Naive B cell (primary cell): ENCODE measurements around the gene EML4. TPM values are rescaled to one million over a fixed set of nuclear protein-coding genes. Genes with fewer than 3 reads are reported as not detected.

Source experiments
- ATAC-seq, 2 donors: fragments of 150-1000 bp; cut with Tn5 transposase; 2 replicates each; pipeline ENCODE4 v1.10.0; 2021; ENCODE audit warnings: low read depth in 2 of 2, mild to moderate bottlenecking in 2 of 2, moderate library complexity in 2 of 2
- DNase-seq: peaks from one replicate; pipeline ENCODE4 v3.0.0; 2022
- H3K27ac Mint-ChIP-seq, 6 donors: one replicate each; pipeline ENCODE4 v1.8.0; 2020 to 2022; ENCODE audit warnings: mild to moderate bottlenecking in 6 of 6, mixed read lengths in 6 of 6, moderate library complexity in 5 of 6, inconsistent platforms in 2 of 6
- H3K27me3 Mint-ChIP-seq, 3 donors: one replicate each; pipeline ENCODE4 v1.8.0; 2021 to 2022; ENCODE audit warnings: mixed read lengths in 3 of 3, mild to moderate bottlenecking in 1 of 3
- H3K36me3 Mint-ChIP-seq, 2 donors: one replicate each; pipeline ENCODE4 v1.8.0; 2020 to 2022; ENCODE audit warnings: mixed read lengths in 2 of 2, inconsistent platforms in 1 of 2, mild to moderate bottlenecking in 1 of 2
- H3K4me1 Mint-ChIP-seq, 3 donors: one replicate each; pipeline ENCODE4 v1.8.0; 2020 to 2022; ENCODE audit warnings: mixed read lengths in 3 of 3, inconsistent platforms in 1 of 3, mild to moderate bottlenecking in 1 of 3, moderate library complexity in 1 of 3
- H3K4me3 Mint-ChIP-seq, 8 donors: one replicate each; pipeline ENCODE4 v1.8.0; 2020 to 2022; ENCODE audit warnings: mild to moderate bottlenecking in 8 of 8, mixed read lengths in 8 of 8, moderate library complexity in 8 of 8, inconsistent platforms in 2 of 8
- H3K9me3 Mint-ChIP-seq, 7 donors: one replicate each; pipeline ENCODE4 v1.8.0; 2020 to 2022; ENCODE audit warnings: mixed read lengths in 7 of 7, mild to moderate bottlenecking in 5 of 7, inconsistent platforms in 2 of 7, moderate library complexity in 1 of 7
- polyA plus RNA-seq, 6 donors: library from polyadenylated mRNA; unstranded; fragments of 300-500 nt; fragmentation: Illumina TruSeq; gene quantifications; one replicate each; pipeline ENCODE4 v1.2.3, GENCODE V29; 2021; ENCODE audit warnings: low read depth in 6 of 6

The EML4 gene
- polyA plus RNA-seq, 6 donors from 2014 or later: 33.3 to 77.6 (median 62.5) TPM

DNA sequence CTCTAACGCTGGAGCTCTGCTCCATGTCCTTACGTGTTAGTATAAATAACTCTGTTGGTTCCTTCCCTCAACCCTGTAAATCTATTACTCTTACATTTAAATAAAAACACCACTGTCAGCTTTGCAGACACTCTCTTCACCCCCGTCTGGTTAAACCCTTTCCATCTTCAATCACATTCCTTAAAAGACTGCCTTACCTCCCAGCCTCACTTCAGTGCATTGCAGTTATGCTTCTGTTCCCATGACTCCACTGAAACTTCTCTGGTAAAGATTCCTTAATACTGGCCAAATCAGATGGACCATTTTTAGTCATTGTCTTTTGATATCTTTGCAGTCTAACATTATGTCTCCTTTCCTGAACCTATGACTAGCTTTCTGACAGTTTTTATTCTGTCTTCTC is 61.7 kb downstream of the EML4 start:
- ATAC-seq: no peak
- H3K4me1 Mint-ChIP-seq: peaks cover 39 to 56% (median 49%) of the 10 kb centered on the region in 3 donors
- no peak overlapping the region for H3K4me3 Mint-ChIP-seq
- DNase-seq: no peak
- peaks cover 0 to 7% of the 10 kb centered on the region in 2 donors for H3K36me3 Mint-ChIP-seq
- peak overlapping the region in 3 of 6 donors; percentile 4 to 39 (median 32) for H3K27ac Mint-ChIP-seq
- H3K27me3 Mint-ChIP-seq: no peaks in the 10 kb centered on the region
- H3K9me3 Mint-ChIP-seq: no peaks in the 10 kb centered on the region

- H3K36me3 Mint-ChIP-seq: peaks cover 0 to 7% of the 10 kb centered on the region in 2 donors
- no peak overlapping the region for H3K4me3 Mint-ChIP-seq
- no peak for ATAC-seq
- H3K9me3 Mint-ChIP-seq: no peaks in the 10 kb centered on the region
- no peaks in the 10 kb centered on the region for H3K27me3 Mint-ChIP-seq
- H3K4me1 Mint-ChIP-seq: peaks cover 36 to 56% (median 54%) of the 10 kb centered on the region in 3 donors
- no peak for DNase-seq
- H3K27ac Mint-ChIP-seq: no peak overlapping the region
Observed at GRCh38 chr2:42232024-42232423, 62.9 kb downstream of the EML4 start.

DNA sequence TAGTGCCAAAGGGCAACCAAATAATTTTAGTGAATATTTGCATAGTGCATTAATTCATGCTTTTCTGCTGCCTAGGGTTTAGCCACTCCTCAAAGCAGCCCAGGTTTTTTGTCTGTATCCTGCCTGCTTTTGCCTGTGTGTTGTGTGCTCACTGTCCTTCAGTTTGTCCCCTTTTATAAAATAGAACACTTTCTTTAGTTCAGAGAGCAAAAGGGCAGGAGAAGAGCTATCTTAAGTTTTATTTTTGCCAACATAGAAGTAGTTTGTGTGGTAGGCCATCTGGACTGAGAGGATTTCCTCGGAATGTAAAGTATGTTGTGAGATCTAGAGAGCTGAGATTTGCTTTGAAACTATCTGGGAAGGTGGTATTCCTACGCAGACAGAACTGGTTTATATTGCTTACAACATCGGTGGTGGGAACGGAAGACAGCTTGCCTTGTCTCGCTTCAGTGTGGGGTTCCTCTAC is 64.9 kb downstream of the EML4 start:
- DNase-seq: no peak
- Mint-ChIP-seq H3K4me3 (no peak overlapping the region), H3K4me1 (peaks cover 37 to 64% (median 57%) of the 10 kb centered on the region in 3 donors), H3K9me3 (no peaks in the 10 kb centered on the region), H3K27me3 (no peaks in the 10 kb centered on the region), H3K27ac (peak overlapping the region in 2 of 6 donors; percentile 5 to 32), H3K36me3 (peaks cover 0 to 7% of the 10 kb centered on the region in 2 donors)
- ATAC-seq: no peak

- H3K27me3 Mint-ChIP-seq: no peaks in the 10 kb centered on the region
- peaks cover 0 to 4% of the 10 kb centered on the region in 2 donors for H3K36me3 Mint-ChIP-seq
- H3K9me3 Mint-ChIP-seq: no peaks in the 10 kb centered on the region
- peak overlapping the region in 3 of 6 donors; percentile 67 to 73 (median 72) for H3K27ac Mint-ChIP-seq
- no peak overlapping the region for H3K4me3 Mint-ChIP-seq
- no peak for DNase-seq
- H3K4me1 Mint-ChIP-seq: peaks cover 37 to 71% (median 61%) of the 10 kb centered on the region in 3 donors
- ATAC-seq: no peak
Observed at GRCh38 chr2:42236911-42237310, 67.8 kb downstream of the EML4 start.

- Mint-ChIP-seq H3K36me3 (peaks cover 0 to 4% of the 10 kb centered on the region in 2 donors), H3K27me3 (no peaks in the 10 kb centered on the region), H3K9me3 (no peaks in the 10 kb centered on the region), H3K27ac (no peak overlapping the region), H3K4me3 (no peak overlapping the region), H3K4me1 (peaks cover 46 to 78% (median 71%) of the 10 kb centered on the region in 3 donors)
- DNase-seq (peak; percentile 32), ATAC-seq (peak; percentile 79 to 85)
Observed at GRCh38 chr2:42238644-42239288, 69.6 kb downstream of the EML4 start.

DNA sequence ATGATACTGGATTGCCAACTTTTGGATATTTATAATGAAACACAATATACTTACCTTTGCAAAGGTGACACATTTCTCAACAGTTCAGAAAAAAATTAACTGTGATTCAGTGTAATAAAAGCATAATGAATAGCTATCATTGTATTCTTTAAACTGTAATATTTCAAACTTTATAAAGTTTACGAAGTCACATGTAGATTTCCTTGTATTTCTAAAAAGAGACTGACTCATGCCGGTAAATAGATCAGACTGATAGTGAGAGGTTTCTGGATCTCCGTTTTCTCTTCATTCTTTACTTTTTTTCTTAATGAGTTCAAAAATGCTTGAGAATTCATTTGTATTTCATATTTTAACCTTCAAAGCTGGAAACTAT is 70.1 kb downstream of the EML4 start:
- peaks cover 0 to 4% of the 10 kb centered on the region in 2 donors for H3K36me3 Mint-ChIP-seq
- peak overlapping the region in 1 of 6 donors; percentile 12 for H3K27ac Mint-ChIP-seq
- no peak overlapping the region for H3K4me3 Mint-ChIP-seq
- no peak for ATAC-seq
- DNase-seq: no peak
- H3K9me3 Mint-ChIP-seq: no peaks in the 10 kb centered on the region
- peaks cover 43 to 78% (median 72%) of the 10 kb centered on the region in 3 donors for H3K4me1 Mint-ChIP-seq
- H3K27me3 Mint-ChIP-seq: no peaks in the 10 kb centered on the region

GRCh38 chr2:42239811-42240210 is 70.7 kb downstream of the EML4 start:
- Mint-ChIP-seq H3K9me3 (no peaks in the 10 kb centered on the region), H3K36me3 (peaks cover 0 to 4% of the 10 kb centered on the region in 2 donors), H3K27ac (no peak overlapping the region), H3K4me1 (peaks cover 43 to 81% (median 72%) of the 10 kb centered on the region in 3 donors), H3K4me3 (no peak overlapping the region), H3K27me3 (no peaks in the 10 kb centered on the region)
- DNase-seq (no peak), ATAC-seq (no peak)

GRCh38 chr2:42241517-42241916 is 72.4 kb downstream of the EML4 start:
- ATAC-seq (no peak), DNase-seq (no peak)
- Mint-ChIP-seq H3K4me3 (no peak overlapping the region), H3K27me3 (no peaks in the 10 kb centered on the region), H3K36me3 (peaks cover 6 to 11% of the 10 kb centered on the region in 2 donors), H3K4me1 (peaks cover 40 to 65% (median 56%) of the 10 kb centered on the region in 3 donors), H3K27ac (peak overlapping the region in 3 of 6 donors; percentile 44 to 75 (median 57)), H3K9me3 (no peaks in the 10 kb centered on the region)

DNA sequence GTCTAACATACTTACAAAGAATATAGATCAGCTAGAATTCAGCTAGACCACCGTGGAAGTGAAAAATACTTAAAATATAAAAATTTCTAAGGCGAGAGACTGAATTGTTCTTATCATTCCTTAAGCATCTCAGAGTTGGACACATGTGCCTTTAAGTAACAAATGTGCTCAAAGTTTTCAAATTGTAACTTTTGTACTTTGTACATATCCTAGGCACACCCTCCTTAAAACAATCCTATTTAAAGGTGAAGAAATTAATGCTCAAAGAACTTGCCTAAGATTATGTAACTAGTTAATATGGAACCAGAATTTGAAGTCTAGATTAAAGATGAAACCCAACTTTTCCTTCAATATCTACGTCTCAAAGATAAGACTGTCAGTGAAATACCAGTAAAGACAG is 74.1 kb downstream of the EML4 start:
- Mint-ChIP-seq H3K36me3 (peaks cover 17 to 18% of the 10 kb centered on the region in 2 donors), H3K4me3 (no peak overlapping the region), H3K27ac (no peak overlapping the region), H3K9me3 (no peaks in the 10 kb centered on the region), H3K4me1 (peaks cover 37 to 61% (median 42%) of the 10 kb centered on the region in 3 donors), H3K27me3 (no peaks in the 10 kb centered on the region)
- no peak for DNase-seq
- ATAC-seq: no peak

GRCh38 chr2:42244520-42244919 is 75.4 kb downstream of the EML4 start:
- Mint-ChIP-seq H3K27ac (peak overlapping the region in 1 of 6 donors; percentile 34), H3K4me1 (peaks cover 34 to 61% (median 40%) of the 10 kb centered on the region in 3 donors), H3K4me3 (no peak overlapping the region), H3K27me3 (no peaks in the 10 kb centered on the region), H3K9me3 (no peaks in the 10 kb centered on the region), H3K36me3 (peaks cover 17 to 18% of the 10 kb centered on the region in 2 donors)
- no peak for ATAC-seq
- DNase-seq: no peak

DNA sequence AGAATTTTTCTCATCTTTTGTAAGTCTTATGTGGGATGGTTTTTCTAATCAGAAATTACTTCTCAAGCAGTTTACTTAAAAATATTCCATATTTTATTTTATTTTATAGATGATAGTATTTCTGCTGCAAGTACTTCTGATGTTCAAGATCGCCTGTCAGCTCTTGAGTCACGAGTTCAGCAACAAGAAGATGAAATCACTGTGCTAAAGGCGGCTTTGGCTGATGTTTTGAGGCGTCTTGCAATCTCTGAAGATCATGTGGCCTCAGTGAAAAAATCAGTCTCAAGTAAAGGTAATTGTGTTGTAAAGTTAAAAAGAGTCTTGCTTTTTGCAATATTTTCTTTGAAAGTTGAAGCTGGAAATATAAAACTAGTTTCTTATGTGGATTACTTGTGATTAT is 76.2 kb downstream of the EML4 start:
- H3K4me1 Mint-ChIP-seq: peaks cover 32 to 59% (median 40%) of the 10 kb centered on the region in 3 donors
- ATAC-seq (no peak), DNase-seq (no peak)
- no peak overlapping the region for H3K4me3 Mint-ChIP-seq
- H3K36me3 Mint-ChIP-seq: peaks cover 18 to 21% of the 10 kb centered on the region in 2 donors
- no peaks in the 10 kb centered on the region for H3K9me3 Mint-ChIP-seq
- H3K27ac Mint-ChIP-seq: no peak overlapping the region
- no peaks in the 10 kb centered on the region for H3K27me3 Mint-ChIP-seq

- Mint-ChIP-seq H3K36me3 (peaks cover 19 to 23% of the 10 kb centered on the region in 2 donors), H3K9me3 (no peaks in the 10 kb centered on the region), H3K27me3 (no peaks in the 10 kb centered on the region), H3K27ac (peak overlapping the region in 2 of 6 donors; percentile 9 to 59), H3K4me3 (no peak overlapping the region), H3K4me1 (peaks cover 29 to 53% (median 35%) of the 10 kb centered on the region in 3 donors)
- no peak for DNase-seq
- no peak for ATAC-seq
Observed at GRCh38 chr2:42246562-42246961, 77.4 kb downstream of the EML4 start.

GRCh38 chr2:42248846-42249245 is 79.7 kb downstream of the EML4 start:
- ATAC-seq: no peak
- H3K4me1 Mint-ChIP-seq: peaks cover 28 to 55% (median 36%) of the 10 kb centered on the region in 3 donors
- H3K27me3 Mint-ChIP-seq: no peaks in the 10 kb centered on the region
- H3K9me3 Mint-ChIP-seq: peaks cover 0 to 3% (median 0%) of the 10 kb centered on the region in 7 donors
- H3K36me3 Mint-ChIP-seq: peaks cover 33% of the 10 kb centered on the region in 2 donors
- no peak for DNase-seq
- no peak overlapping the region for H3K4me3 Mint-ChIP-seq
- H3K27ac Mint-ChIP-seq: no peak overlapping the region

DNA sequence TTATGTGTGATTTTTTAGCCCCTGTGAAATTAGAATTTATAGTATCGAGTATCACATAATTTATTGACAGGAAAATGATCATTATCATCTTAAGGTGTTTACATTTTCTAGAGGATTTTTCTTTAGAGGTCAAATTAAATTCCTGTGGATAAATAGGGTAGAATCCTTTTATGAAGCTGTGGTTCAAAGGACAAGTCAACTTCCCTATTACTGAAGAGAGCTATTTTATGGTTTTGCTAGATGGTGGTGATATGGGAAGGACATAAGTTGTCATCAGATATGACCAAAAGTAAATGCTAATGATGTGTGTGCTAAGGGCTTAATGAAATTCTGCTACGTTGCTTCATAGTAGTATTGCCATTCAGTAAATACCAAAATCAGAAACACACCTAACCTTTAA is 80.1 kb downstream of the EML4 start:
- ATAC-seq (no peak), DNase-seq (no peak)
- peaks cover 33 to 55% (median 39%) of the 10 kb centered on the region in 3 donors for H3K4me1 Mint-ChIP-seq
- H3K27ac Mint-ChIP-seq: peak overlapping the region in 3 of 6 donors; percentile 19 to 44 (median 41)
- peaks cover 0 to 7% (median 4%) of the 10 kb centered on the region in 7 donors for H3K9me3 Mint-ChIP-seq
- peaks cover 33 to 36% of the 10 kb centered on the region in 2 donors for H3K36me3 Mint-ChIP-seq
- H3K4me3 Mint-ChIP-seq: peak overlapping the region in 1 of 8 donors; percentile 9
- H3K27me3 Mint-ChIP-seq: no peaks in the 10 kb centered on the region
